Peyer's patch (tissue), 4 donors: ENCODE results near the gene CADM1. TPM values are rescaled to one million over a fixed set of nuclear protein-coding genes. Genes with fewer than 3 reads are reported as not detected.

Experiments used
- DNase-seq, 3 donors: peaks; one replicate each; pipeline ENCODE4 v3.0.0-alpha.2; 2017 to 2019
- H3K27ac ChIP-seq, 4 donors: fragments of 200-600 bp; sonication (generic); one replicate each; pipeline ENCODE4 v1.5.1; 2016 to 2019
- H3K27me3 ChIP-seq, 2 donors: fragments of 200-600 bp; sonication (generic); one replicate each; pipeline ENCODE4 v1.5.1; 2019
- H3K36me3 ChIP-seq, 3 donors: fragments of 200-600 bp; sonication (generic); one replicate each; pipeline ENCODE4 v1.5.1; 2016 to 2019
- H3K4me1 ChIP-seq, 4 donors: fragments of 200-600 bp; sonication (generic); one replicate each; pipeline ENCODE4 v1.5.1; 2016 to 2019
- H3K4me3 ChIP-seq, 4 donors: fragments of 200-600 bp; sonication (generic); 1 replicate in 3 of 4; 2 replicates in 1 of 4; pipeline ENCODE4 v1.5.1; 2016 to 2019; ENCODE audit warnings: mild to moderate bottlenecking in 1 of 4
- H3K9me3 ChIP-seq, 4 donors: fragments of 200-600 bp; sonication (generic); one replicate each; pipeline ENCODE4 v1.5.1; 2016 to 2019; ENCODE audit warnings: mild to moderate bottlenecking in 1 of 4
- CTCF ChIP-seq, 6 experiments: fragments of 450-650 bp in 4 of 6; fragments of 200-600 bp in 2 of 6; sonication (generic) in 1 of 6; IDR thresholded peaks; one replicate each; pipeline ENCODE4 v1.5.1; 2017 to 2019; ENCODE audit warnings: antibody characterized with exemption in 6 of 6, mild to moderate bottlenecking in 3 of 6, moderate library complexity in 1 of 6
- POLR2A ChIP-seq, 2 donors: fragments of 450-650 bp; IDR thresholded peaks; one replicate each; pipeline ENCODE4 v1.5.1; 2017; ENCODE audit warnings: antibody characterized with exemption in 2 of 2, mild to moderate bottlenecking in 2 of 2, moderate library complexity in 2 of 2
- total RNA-seq, 4 donors: library from RNA; depleted of rRNA; stranded (reverse); fragments of >200 nt; gene quantifications; one replicate each; pipeline ENCODE4 v1.1.0, GENCODE V29; 2016

The CADM1 gene
- total RNA-seq, 4 donors from 2014 or later, result 0.38 to 8.3 (median 2.5) TPM

- Histone ChIP-seq H3K4me3 (no peak overlapping the region), H3K27me3 (no peaks in the 10 kb centered on the region), H3K9me3 (no peaks in the 10 kb centered on the region), H3K4me1 (no peaks in the 10 kb centered on the region), H3K27ac (no peak overlapping the region), H3K36me3 (no peaks in the 10 kb centered on the region)
- DNase-seq, result no peak
- TF ChIP-seq POLR2A (IDR thresholded peaks at IDR 0.05) (no peak), CTCF (IDR thresholded peaks at IDR 0.05) (no peak)
These were observed 283.8 kb downstream of the CADM1 start for GRCh38 chr11:115220423-115220822.

- no peak for DNase-seq
- no peak overlapping the region for H3K27ac ChIP-seq
- no peaks in the 10 kb centered on the region for H3K27me3 ChIP-seq
- H3K9me3 ChIP-seq, result no peaks in the 10 kb centered on the region
- no peaks in the 10 kb centered on the region for H3K36me3 ChIP-seq
- no peak overlapping the region for H3K4me3 ChIP-seq
- H3K4me1 ChIP-seq, result no peaks in the 10 kb centered on the region
- TF ChIP-seq POLR2A (IDR thresholded peaks at IDR 0.05) (no peak), CTCF (IDR thresholded peaks at IDR 0.05) (no peak)
These were observed 284.8 kb downstream of the CADM1 start for GRCh38 chr11:115219376-115219775.

GRCh38 chr11:115217726-115218311, 286.4 kb downstream of the CADM1 start:
- Histone ChIP-seq H3K27me3 (no peaks in the 10 kb centered on the region), H3K4me3 (no peak overlapping the region), H3K27ac (no peak overlapping the region), H3K4me1 (no peaks in the 10 kb centered on the region), H3K36me3 (no peaks in the 10 kb centered on the region), H3K9me3 (no peaks in the 10 kb centered on the region)
- TF ChIP-seq CTCF (IDR thresholded peaks at IDR 0.05) (no peak), POLR2A (IDR thresholded peaks at IDR 0.05) (no peak)
- DNase-seq, result no peak

- Histone ChIP-seq H3K9me3 (no peaks in the 10 kb centered on the region), H3K27me3 (no peaks in the 10 kb centered on the region), H3K36me3 (no peaks in the 10 kb centered on the region), H3K4me1 (no peaks in the 10 kb centered on the region), H3K4me3 (no peak overlapping the region), H3K27ac (no peak overlapping the region)
- no peak for DNase-seq
- TF ChIP-seq CTCF (IDR thresholded peaks at IDR 0.05), result peak in 4 of 6 experiments; percentile 4 to 24 (median 10)
- no peak for TF ChIP-seq POLR2A (IDR thresholded peaks at IDR 0.05)
These were observed 288.3 kb downstream of the CADM1 start for GRCh38 chr11:115215694-115216617.

- Histone ChIP-seq H3K9me3 (no peaks in the 10 kb centered on the region), H3K4me3 (no peak overlapping the region), H3K27me3 (no peaks in the 10 kb centered on the region), H3K4me1 (no peaks in the 10 kb centered on the region), H3K27ac (no peak overlapping the region), H3K36me3 (no peaks in the 10 kb centered on the region)
- DNase-seq, result no peak
- TF ChIP-seq POLR2A (IDR thresholded peaks at IDR 0.05), result no peak
- TF ChIP-seq CTCF (IDR thresholded peaks at IDR 0.05), result no peak
These were observed 289.5 kb downstream of the CADM1 start for GRCh38 chr11:115214644-115215234.
